Esophagus squamous epithelium (tissue), 5 donors: ENCODE results near the gene CARS1. TPM values are rescaled to one million over a fixed set of nuclear protein-coding genes. Genes with fewer than 3 reads are reported as not detected.

Experiments
- DNase-seq: peaks from one replicate; lab custom pipeline; 2025; lab: John Stamatoyannopoulos, UW
- H3K27ac ChIP-seq, 4 donors: fragments of 200-600 bp; sonication (generic); one replicate each; pipeline ENCODE4 v1.5.1; 2016 to 2019; ENCODE audit warnings: mild to moderate bottlenecking in 1 of 4
- H3K27me3 ChIP-seq, 4 donors: fragments of 200-600 bp; sonication (generic); 1 replicate in 3 of 4; 2 replicates in 1 of 4; pipeline versions ENCODE4 v1.5.1 to v1.6.0; 2017 to 2021; ENCODE audit warnings: antibody characterized with exemption in 1 of 4
- H3K36me3 ChIP-seq, 3 donors: fragments of 200-600 bp; sonication (generic); one replicate each; pipeline ENCODE4 v1.5.1; 2016 to 2019
- H3K4me1 ChIP-seq, 3 donors: fragments of 200-600 bp; sonication (generic); one replicate each; pipeline ENCODE4 v1.5.1; 2017 to 2019
- H3K4me3 ChIP-seq, 4 donors: fragments of 200-600 bp; sonication (generic); 1 replicate in 3 of 4; 2 replicates in 1 of 4; pipeline ENCODE4 v1.5.1; 2016 to 2019; ENCODE audit warnings: mild to moderate bottlenecking in 2 of 4, moderate library complexity in 1 of 4
- H3K9me3 ChIP-seq, 3 donors: fragments of 200-600 bp; sonication (generic); one replicate each; pipeline ENCODE4 v1.5.1; 2016 to 2019
- CTCF ChIP-seq, 6 experiments: fragments of 450-650 bp in 4 of 6; fragments of 200-600 bp in 2 of 6; sonication (generic) in 2 of 6; IDR thresholded peaks; one replicate each; pipeline ENCODE4 v1.5.1; 2016 to 2019; ENCODE audit warnings: antibody characterized with exemption in 6 of 6, mild to moderate bottlenecking in 4 of 6, moderate library complexity in 4 of 6
- POLR2A ChIP-seq, 4 donors: fragments of 450-650 bp; IDR thresholded peaks; one replicate each; pipeline ENCODE4 v1.6.1; 2017; ENCODE audit warnings: antibody characterized with exemption in 4 of 4, mild to moderate bottlenecking in 4 of 4, moderate library complexity in 3 of 4
- WGBS, 2 donors: methylation state at CpG; one replicate each; pipeline ENCODE4 v1.1.5; 2018; 5-methylcytosine and 5-hydroxymethylcytosine counted together
- intact Hi-C: fragments of 100-400 bp; cut with DNase I; formaldehyde crosslinking; loops from one replicate; pipeline ENCODE4 v1.15.0; 2022
- total RNA-seq, 4 donors: library from RNA; depleted of rRNA; stranded (reverse); fragments of >200 nt; gene quantifications; one replicate each; pipeline ENCODE4 v1.1.0, GENCODE V29; 2016
- donor health status: DM: yes; HTN: yes; CAD: no.

CARS1 gene
- total RNA-seq, 4 donors from 2014 or later = 22.7 to 35.7 (median 28.4) TPM

GRCh38 chr11:3077846-3078440, 20.7 kb upstream of the CARS1 start:
- 77 to 78% methylated on average over 12 to 13 of the region's 16 CpGs for WGBS, 2 donors
- Histone ChIP-seq H3K4me1 (no peaks in the 10 kb centered on the region), H3K9me3 (no peaks in the 10 kb centered on the region), H3K27ac (no peak overlapping the region), H3K4me3 (no peak overlapping the region), H3K27me3 (peaks cover 0 to 4% (median 0%) of the 10 kb centered on the region in 4 donors), H3K36me3 (no peaks in the 10 kb centered on the region)
- intact Hi-C loops = no loop called here
- no peak for TF ChIP-seq POLR2A (IDR thresholded peaks at IDR 0.05)
- TF ChIP-seq CTCF (IDR thresholded peaks at IDR 0.05) = no peak
- no peak for DNase-seq

GRCh38 chr11:3077189-3077836, 20.1 kb upstream of the CARS1 start:
- 86 to 92% methylated on average over 6 to 9 of the region's 11 CpGs for WGBS, 2 donors
- Histone ChIP-seq H3K36me3 (no peaks in the 10 kb centered on the region), H3K9me3 (no peaks in the 10 kb centered on the region), H3K4me3 (no peak overlapping the region), H3K27me3 (peaks cover 0 to 4% (median 0%) of the 10 kb centered on the region in 4 donors), H3K4me1 (no peaks in the 10 kb centered on the region), H3K27ac (no peak overlapping the region)
- no peak for DNase-seq
- intact Hi-C loops = no loop called here
- TF ChIP-seq POLR2A (IDR thresholded peaks at IDR 0.05) (no peak), CTCF (IDR thresholded peaks at IDR 0.05) (no peak)

- peaks cover 0 to 4% (median 0%) of the 10 kb centered on the region in 4 donors for H3K27me3 ChIP-seq
- H3K36me3 ChIP-seq = no peaks in the 10 kb centered on the region
- no peaks in the 10 kb centered on the region for H3K9me3 ChIP-seq
- DNase-seq = no peak
- intact Hi-C loops = no loop called here
- 50 to 84% methylated on average over 4 of the region's 8 CpGs for WGBS, 2 donors
- no peak overlapping the region for H3K27ac ChIP-seq
- H3K4me3 ChIP-seq = no peak overlapping the region
- no peak for TF ChIP-seq POLR2A (IDR thresholded peaks at IDR 0.05)
- TF ChIP-seq CTCF (IDR thresholded peaks at IDR 0.05) = no peak
- no peaks in the 10 kb centered on the region for H3K4me1 ChIP-seq
Measured at GRCh38 chr11:3074912-3075589, 17.8 kb upstream of the CARS1 start.

- H3K4me1 ChIP-seq = no peaks in the 10 kb centered on the region
Measured at GRCh38 chr11:3073029-3073435, 15.8 kb upstream of the CARS1 start.

More at GRCh38 chr11:3073029-3073435, 15.8 kb upstream of the CARS1 start:
- no peak for DNase-seq
- TF ChIP-seq CTCF (IDR thresholded peaks at IDR 0.05) (no peak), POLR2A (IDR thresholded peaks at IDR 0.05) (no peak)
- H3K27ac ChIP-seq = peak overlapping the region in 3 of 4 donors; percentile 42 to 58 (median 55)
- H3K4me3 ChIP-seq = no peak overlapping the region
- no peaks in the 10 kb centered on the region for H3K9me3 ChIP-seq
- peaks cover 0 to 4% (median 0%) of the 10 kb centered on the region in 4 donors for H3K27me3 ChIP-seq
- 53 to 72% methylated on average over 3 of the region's 3 CpGs for WGBS, 2 donors
- intact Hi-C loops = no loop called here
- no peaks in the 10 kb centered on the region for H3K36me3 ChIP-seq
